ENCODE data around the gene POLDIP2.
"Not testable (repeated sequence)": the region's sequence is repeated elsewhere in the genome, so short reads cannot be mapped to it uniquely, and the experiment has no call there.

POLDIP2 gene

GRCh38 chr17:28364665-28365363 lies 7.5 kb upstream of the POLDIP2 start, which contains the start of gene SEBOX:
Gene SEBOX, minus strand, starts transcription at chr17:28365199. Its CDS starts 48 bp downstream, at chr17:28365151.
- DNase-seq: no peak

- DNase-seq: no peak
Observed at GRCh38 chr17:28363776-28364650, 6.7 kb upstream of the POLDIP2 start.

GRCh38 chr17:28363186-28363585 lies 5.9 kb upstream of the POLDIP2 start:
- DNase-seq: no peak

GRCh38 chr17:28357901-28358197 lies 522 bp upstream of the POLDIP2 start:
- DNase-seq: no peak

GRCh38 chr17:28350271-28350670 lies 7.1 kb downstream of the POLDIP2 start:
- no peak for DNase-seq

GRCh38 chr17:28348979-28349378 lies 8.3 kb downstream of the POLDIP2 start:
- DNase-seq: no peak

- DNase-seq: no peak
Observed at GRCh38 chr17:28347261-28347891, 10.0 kb downstream of the POLDIP2 start.

GRCh38 chr17:28346746-28347246 lies 10.5 kb downstream of the POLDIP2 start:
- no peak for DNase-seq

GRCh38 chr17:28346199-28346580 lies 11.1 kb downstream of the POLDIP2 start:
- DNase-seq: no peak

GRCh38 chr17:28345419-28346198 lies 11.7 kb downstream of the POLDIP2 start:
- DNase-seq: no peak

GRCh38 chr17:28344435-28344901 lies 12.9 kb downstream of the POLDIP2 start:
- no peak for DNase-seq

GRCh38 chr17:28344011-28344410 lies 13.3 kb downstream of the POLDIP2 start:
- DNase-seq: no peak

GRCh38 chr17:28343491-28343932 lies 13.8 kb downstream of the POLDIP2 start:
- no peak for DNase-seq

GRCh38 chr17:28342313-28342712 lies 15.0 kb downstream of the POLDIP2 start:
- DNase-seq: no peak

- no peak for DNase-seq
Observed at GRCh38 chr17:28341516-28341915, 15.8 kb downstream of the POLDIP2 start.

- DNase-seq: no peak
Observed at GRCh38 chr17:28340374-28340773, 17.0 kb downstream of the POLDIP2 start.

GRCh38 chr17:28339431-28339830 lies 17.9 kb downstream of the POLDIP2 start:
- DNase-seq: no peak

- not testable (repeated sequence) for DNase-seq
Observed at GRCh38 chr17:28338769-28339212, 18.5 kb downstream of the POLDIP2 start.

- no peak for DNase-seq
Observed at GRCh38 chr17:28338056-28338768, 19.1 kb downstream of the POLDIP2 start.

- no peak for DNase-seq
Observed at GRCh38 chr17:28335959-28336871, 21.1 kb downstream of the POLDIP2 start.

All from stimulated activated CD8-positive, alpha-beta memory T cell treated with anti-CD3 and anti-CD28 coated beads, Interleukin-4, amount 100 ng/mL, for 48 hours (primary cell).